Stromal cell of bone marrow (primary cell): ENCODE data around the gene DLG1.
A peak's percentile ranks its signal among the peaks of the same experiment; 100 is the strongest.
"Not testable (repeated sequence)": the region's sequence is repeated elsewhere in the genome, so short reads cannot be mapped to it uniquely, and the experiment has no call there.

Source experiments
- DNase-seq: peaks from one replicate; pipeline ENCODE4 v3.0.0-alpha.2; 2012; ENCODE audit warnings: low read depth

DLG1 gene

DNA sequence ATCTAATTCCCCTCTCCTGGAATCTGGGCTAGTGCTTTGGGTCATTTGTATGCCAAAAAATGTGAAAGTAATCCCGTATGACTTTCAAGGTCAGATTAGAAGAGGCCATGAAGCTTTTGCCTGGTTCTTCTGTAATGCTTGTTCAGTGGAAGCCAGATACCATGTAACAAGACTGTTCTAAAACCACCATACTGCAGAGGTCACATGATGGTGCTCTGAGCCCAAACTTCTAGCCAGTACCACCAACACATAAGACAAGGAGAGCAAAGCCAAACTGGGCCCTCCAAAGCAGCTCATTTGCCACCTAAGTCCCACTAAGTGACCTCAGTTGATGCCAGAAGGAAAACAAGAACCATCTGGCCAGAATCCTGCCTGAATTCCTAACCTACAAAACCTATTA, 204.5 kb downstream of the DLG1 start:
- no peak for DNase-seq

DNA sequence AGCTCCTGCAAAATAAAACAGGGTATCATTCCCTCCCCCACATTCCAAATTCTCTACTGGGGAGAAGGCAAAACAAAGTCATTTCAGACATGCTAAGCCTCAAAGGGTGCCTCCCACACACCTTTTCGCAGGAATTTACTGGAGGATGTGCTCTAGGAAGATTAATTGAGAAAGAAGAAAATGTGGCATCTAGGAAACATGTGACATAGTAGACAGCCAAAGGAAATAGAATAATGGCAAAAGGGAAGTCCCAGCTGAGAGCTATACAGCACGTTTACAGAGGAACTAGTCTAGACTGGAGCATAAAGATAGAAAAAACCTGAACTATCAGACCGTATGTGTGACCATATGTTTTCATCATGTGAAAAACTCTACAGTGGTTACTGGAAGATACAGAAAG, 210.0 kb downstream of the DLG1 start:
- no peak for DNase-seq

DNA sequence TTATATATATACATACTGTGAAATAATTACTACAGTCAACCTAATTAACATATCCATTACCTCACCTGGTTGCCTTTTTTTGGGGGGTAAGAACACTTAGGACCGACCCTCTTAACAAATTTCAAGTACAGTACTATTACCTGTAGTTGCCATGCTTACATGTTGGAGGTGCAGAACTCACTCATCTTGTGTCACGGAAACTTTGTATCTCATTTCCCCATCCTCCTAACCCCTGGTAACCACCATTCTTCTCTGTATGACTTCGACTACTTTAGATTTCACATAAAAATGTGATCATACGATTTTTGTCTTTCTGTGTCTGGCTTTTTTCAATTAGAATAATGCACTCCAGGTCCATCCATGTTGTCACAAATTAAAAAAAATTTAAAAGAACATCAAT, 213.3 kb downstream of the DLG1 start:
- no peak for DNase-seq

DNA sequence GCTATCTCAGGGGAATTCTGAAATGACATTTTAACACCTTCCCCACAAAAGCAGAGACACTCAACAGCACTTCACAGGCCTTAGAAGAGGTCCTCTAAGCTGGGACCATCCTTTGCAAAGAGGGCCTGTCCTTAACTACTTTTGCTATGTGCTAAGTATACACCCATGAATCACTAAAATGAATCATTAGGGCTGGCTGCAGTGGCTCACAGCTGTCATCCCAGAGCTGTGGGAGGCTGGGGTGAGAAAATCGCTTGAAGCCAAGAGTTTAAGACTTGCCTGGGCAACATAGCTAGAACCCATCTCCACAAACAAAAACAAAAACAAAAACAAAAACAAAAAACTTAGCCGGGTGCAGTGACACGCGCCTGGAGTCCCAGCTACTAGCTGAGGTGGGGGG, 214.9 kb downstream of the DLG1 start:
- peak; percentile 83 for DNase-seq

DNA sequence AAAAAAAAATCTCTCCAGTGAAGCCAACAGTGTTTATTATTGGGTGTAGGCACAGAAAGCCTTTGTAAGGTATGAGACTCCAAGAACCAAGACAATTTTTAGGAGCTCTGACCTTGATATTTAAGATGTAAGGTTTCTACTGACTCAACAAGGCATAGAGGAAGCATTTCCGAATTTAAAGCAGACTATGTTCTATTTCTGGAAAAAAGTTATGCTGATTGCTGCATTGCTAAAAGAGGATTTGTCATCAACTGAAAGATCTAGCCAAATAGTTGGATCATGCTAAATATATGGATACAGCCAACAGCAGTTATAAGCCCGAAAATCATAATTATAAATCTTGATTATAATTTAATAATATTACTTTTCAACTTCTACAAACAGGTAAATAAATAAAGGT, 215.5 kb downstream of the DLG1 start:
- peak; percentile 49 for DNase-seq

DNA sequence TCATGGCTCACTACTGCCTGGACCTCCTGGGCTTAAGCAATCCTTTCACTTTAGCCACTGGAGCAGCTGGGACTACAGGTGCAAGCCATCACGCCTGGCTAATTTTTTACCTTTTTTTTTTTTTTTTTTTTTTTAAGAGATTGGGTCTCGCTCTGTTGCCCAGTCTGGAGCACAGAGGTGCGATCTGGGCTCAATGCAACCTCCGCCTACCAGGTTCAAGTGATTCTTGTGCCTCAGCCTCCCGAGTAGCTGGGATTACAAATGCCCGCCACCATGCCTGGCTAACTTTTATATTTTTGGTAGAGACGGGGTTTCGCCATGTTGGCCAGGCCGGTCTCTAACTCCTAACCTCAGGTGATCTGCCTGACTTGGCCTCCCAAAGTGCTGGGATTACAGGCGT, 218.1 kb downstream of the DLG1 start:
- no peak for DNase-seq

DNA sequence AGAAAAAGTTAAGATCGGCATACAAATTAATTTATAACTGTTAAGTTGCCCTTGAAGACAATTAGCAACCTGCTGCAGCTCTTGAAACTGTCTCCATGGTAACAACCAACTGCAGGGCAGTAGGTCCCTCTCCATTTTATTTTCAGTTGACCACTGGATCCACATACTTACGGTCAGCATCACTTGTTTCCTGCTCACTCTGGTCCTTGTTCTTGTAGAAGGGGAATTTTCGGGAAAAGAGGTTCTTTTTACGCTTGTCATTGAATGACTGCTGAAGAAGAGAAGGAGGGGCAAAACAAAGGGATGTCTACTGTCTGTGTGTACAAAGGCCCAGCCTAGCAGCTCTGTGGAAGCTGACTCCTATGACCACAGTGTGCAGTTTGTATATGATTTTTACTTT, 222.0 kb downstream of the DLG1 start:
- DNase-seq = no peak

DNA sequence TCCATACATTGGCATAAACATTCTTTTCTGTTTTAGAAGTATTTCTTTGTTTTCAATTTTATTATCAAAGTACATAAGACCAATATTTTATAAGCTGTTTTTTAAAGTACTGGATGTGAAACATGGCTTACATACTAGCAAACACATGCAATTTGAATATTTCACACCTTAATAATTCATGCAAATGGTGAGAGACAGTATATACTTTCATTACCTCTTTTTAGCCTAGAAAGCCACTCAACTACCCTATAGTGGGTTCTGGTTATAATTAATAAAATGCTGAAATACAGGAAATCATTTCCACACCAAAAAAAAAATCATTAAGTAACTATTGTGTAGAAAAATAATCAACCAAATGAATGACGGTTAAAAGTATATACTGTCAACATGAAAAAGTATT, 230.3 kb downstream of the DLG1 start:
- DNase-seq = no peak

DNA sequence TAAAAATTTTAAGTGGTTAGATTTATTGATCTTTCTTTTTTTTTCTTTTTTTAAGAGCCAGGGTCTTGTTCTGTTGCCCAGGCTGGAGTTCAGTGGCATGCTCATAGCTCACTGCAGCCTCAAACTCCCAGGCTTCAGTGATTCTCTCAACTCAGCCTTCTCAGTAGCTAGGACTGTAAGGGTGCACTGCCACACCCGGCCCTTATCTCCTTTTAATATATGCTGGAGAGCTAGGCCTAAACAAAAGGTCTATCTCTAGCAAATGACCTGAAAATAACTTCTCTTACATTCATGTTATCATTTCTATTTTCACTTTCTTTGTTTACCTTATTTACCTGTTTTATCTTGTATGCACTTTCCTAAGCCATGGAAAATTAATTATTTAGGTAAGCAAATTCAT, 233.6 kb downstream of the DLG1 start:
- no peak for DNase-seq

DNA sequence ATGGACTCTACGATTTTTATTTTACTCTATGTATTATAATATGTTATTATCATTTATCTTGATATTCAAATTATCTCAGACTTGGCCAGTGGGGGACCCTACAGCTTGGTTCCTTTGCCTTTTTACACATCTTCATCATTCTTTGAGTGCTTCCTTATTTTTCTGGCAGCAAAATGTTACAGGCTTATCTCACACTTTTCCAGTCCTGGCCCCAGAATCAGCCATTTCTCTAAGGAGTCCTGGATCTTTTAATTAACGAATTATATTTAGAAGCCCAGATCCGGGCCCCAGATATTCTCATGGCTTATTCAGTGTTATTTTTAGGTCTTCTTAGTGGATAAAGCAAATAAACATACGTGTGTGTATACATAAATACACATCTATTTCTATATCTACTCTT, 236.0 kb downstream of the DLG1 start:
- DNase-seq = no peak

DNA sequence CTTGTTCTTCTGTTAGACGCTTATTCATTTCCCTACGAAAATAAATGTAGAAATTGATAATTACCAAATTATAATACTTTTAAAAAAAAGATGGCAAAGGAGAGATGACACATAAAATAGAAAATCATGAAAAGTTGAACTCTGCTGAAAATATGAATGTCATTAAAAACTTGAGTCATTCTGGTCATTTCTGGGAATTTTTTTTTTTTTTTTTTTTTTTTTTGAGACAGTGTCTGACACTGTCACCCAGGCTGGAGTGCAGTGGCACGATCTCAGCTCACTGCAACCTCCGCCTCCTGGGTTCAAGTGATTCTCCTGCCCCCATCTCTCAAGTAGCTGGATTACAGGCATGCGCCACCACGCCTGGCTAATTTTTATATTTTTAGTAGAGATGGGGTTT, 246.8 kb downstream of the DLG1 start:
- not testable (repeated sequence) for DNase-seq

DNA sequence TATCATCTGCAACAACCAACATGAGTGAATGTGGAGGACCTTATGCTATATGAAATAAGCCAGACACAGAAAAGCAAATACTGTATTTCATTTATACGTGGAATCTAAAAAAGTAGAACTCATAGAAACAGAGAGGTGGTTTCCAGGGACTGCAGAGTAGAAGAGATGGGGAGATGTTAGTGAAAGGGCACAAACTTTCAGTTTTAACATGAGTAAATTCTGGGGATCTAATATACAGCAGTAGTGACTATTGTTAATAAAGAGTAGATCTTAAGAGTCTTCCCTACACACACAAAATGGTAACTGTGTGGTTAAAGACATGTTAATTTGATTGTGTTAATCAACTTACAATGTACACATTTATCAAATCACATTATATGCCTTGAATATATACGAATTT, 247.9 kb downstream of the DLG1 start:
- DNase-seq = no peak

DNA sequence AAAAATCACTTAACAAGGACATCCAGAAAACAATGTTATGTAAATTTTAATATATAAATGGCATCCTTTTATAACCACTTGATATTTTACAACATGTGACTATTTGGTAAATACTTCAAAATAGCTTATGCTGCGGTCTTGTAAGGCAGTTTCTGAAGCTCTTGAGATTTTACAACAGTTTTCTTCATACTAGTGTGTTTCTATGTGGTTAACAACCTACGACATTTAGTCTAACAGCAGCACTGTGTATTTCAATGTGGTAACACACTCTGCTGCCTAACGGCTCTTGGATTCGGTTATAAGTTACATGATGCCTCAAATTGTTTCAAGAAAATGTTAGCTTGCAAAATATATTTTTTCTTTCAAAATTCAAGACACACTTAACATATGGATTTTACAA, 255.9 kb downstream of the DLG1 start:
- no peak for DNase-seq

DNA sequence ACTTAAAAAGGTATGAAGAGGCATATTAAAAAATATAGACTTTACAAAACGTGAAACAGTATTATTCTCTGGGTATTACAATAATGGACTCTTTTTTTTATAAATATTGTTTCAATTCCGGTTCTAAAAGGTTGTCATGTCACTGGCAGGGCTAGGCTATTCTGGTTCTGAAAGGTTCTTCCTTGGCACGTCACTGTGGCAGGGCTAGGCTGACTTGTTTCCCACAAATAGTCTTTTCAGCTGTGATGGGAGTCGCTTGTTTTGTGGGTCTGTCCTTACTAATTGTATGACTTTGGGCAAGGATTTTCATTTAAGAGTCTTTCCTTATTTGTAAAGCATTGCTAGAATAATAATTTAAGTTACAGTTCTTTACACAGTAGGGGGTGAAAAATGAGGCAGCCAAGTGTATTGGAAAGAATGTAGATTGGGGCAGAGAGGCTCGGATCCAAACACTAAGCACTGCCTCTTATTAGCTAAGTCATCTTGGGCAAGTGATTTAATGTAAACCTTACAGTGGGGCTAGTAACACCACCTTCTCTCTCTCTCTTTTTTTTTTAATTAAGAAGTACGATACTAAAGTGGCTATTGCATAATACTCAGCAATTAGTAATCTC, 256.4 kb downstream of the DLG1 start:
- DNase-seq = no peak

DNA sequence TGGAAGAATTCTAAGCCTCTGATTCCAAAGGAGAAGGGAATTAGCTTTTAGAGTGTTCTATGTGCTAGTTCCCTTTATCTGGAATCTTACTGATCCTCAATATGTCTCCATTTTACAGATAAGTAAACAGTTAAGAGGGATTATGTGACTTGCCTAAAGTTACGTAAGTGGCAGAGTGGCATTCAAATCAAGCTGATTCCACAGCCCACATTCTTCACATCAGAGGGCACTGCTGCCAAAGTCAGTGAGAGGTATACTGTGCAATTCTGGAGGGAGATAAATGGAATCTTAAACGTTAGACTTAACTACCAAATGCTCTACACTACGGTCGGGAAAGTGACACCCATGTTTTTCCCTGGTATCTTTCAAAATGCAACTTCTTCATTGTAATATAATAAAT, 257.8 kb downstream of the DLG1 start:
- no peak for DNase-seq

DNA sequence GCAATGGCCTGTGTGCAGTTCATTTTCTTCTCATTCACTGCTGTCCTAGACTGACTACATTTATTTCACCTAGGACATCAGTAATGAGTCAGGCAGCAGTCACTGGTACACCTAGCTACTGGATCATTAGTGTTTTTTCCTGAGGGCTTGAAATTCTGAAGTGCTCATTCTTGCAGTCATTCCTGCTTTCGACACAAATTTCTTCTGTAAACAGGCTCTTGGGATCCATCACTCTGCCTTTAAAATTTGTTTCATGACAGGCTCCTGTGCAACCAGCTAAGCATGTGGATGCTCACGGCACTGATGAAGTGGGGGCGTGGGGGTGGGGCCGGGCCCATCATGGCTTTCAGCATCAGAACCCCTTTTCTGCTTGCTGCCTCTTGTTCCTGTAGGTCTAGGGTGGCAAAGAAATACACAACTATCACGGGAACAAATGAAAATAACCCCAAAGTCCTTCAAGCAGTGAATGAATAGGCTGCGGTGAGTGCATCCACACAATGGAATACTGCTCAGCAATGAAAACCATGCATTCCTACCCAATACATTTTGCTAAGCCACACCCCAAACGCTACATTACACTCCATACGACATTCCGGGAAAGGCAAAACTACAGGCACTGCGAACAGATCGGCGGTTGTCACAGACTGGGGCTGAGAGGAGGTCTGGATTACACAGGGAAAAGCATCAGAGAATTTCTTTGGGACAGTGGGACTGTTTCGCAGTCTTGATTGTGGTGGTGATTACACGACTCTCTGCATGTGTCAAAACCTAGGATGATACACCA, 259.5 kb downstream of the DLG1 start:
- no peak for DNase-seq

DNA sequence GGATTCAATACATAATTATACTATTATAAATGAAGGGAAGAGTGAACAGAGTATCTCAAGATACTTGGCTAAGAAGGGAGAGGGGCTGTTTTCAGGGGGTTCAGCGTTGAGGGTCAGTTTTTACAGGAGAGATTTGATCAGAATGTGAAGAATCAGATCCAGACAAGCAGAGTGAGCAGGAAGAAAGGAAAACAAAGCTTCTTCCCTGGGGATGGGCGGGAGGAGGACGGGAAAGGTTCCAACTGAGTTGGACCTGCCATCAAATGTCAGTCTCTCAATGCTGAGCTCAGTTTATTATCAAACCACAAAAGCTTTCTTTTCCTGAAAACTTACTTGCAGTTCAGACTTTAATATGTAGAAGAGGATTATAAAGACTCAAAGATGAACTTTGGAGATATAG, 262.8 kb downstream of the DLG1 start:
- no peak for DNase-seq

DNA sequence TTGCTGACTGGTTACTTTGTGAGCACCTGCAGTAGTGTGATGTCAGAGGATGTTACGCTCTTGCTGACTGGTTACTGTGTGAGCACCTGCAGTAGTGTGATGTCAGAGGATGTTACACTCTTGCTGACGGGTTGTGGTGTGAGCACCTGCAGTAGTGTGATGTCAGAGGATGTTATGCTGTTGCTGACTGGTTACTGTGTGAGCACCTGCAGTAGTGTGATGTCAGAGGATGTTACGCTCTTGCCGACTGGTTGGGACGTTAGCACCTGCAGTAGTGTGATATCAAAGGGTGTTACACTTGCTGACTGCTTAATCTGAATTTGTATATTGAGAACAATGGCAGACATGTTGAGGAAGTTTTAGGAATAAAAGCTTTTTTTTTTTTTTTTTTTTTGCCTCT, 263.6 kb downstream of the DLG1 start:
- DNase-seq = not testable (repeated sequence)

DNA sequence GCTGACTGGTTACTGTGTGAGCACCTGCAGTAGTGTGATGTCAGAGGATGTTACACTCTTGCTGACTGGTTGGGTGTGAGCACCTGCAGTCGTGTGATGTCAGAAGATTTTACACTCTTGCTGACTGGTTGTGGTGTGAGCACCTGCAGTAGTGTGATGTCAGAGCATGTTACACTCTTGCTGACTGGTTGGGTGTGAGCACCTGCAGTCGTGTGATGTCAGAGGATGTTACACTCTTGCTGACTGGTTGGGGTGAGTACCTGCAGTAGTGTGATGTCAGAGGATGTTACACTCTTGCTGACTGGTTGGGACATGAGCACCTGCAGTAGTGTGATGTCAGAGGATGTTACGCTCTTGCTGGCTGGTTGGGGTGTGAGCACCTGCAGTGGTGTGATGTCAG, 264.6 kb downstream of the DLG1 start:
- not testable (repeated sequence) for DNase-seq

DNA sequence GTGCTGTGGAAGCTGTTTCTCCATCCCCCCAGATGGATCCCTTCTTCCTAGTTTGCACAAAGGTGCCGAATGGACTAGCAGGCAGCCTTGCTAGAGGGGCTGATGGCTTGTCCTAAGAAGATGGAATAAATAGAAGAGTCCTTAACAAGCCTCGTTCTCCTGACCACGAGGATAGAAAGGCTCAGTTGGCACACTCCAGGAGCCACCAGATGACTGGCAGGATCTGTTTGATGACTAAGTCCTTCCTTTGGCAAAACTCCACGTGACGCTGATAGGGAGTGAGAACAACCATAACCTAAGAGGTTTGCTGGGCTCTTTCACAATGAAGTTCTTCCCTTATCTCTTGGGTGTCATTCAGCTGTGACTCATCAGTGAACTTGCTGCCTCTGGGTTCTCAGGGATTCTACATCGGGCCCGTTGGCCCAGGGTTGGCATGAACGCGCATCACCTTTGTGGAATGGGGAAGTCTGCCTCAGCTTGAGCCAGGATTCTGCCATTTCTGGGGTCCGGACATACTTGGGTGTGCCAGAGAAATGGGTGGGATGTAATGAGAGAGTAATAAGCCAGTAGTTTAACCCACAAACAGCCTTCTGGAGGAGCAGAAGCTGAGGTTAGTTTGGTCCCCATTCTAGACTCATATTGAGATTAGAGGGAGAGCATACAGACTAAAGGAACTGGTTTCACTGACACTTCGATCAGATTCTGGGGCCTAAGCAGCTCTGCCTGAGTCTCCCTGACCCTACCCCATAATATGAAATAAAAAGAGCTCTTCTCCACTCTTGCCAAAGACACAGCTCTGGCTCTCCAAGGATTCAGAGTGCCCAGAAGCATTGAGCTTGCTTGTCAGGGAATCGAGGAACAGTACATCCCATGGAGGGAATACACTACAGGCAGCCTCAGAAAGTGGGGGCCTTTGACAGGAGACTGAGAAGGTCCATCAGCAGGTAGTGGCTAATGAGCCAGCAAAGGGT, 266.8 kb downstream of the DLG1 start:
- DNase-seq = peak; percentile 97

DNA sequence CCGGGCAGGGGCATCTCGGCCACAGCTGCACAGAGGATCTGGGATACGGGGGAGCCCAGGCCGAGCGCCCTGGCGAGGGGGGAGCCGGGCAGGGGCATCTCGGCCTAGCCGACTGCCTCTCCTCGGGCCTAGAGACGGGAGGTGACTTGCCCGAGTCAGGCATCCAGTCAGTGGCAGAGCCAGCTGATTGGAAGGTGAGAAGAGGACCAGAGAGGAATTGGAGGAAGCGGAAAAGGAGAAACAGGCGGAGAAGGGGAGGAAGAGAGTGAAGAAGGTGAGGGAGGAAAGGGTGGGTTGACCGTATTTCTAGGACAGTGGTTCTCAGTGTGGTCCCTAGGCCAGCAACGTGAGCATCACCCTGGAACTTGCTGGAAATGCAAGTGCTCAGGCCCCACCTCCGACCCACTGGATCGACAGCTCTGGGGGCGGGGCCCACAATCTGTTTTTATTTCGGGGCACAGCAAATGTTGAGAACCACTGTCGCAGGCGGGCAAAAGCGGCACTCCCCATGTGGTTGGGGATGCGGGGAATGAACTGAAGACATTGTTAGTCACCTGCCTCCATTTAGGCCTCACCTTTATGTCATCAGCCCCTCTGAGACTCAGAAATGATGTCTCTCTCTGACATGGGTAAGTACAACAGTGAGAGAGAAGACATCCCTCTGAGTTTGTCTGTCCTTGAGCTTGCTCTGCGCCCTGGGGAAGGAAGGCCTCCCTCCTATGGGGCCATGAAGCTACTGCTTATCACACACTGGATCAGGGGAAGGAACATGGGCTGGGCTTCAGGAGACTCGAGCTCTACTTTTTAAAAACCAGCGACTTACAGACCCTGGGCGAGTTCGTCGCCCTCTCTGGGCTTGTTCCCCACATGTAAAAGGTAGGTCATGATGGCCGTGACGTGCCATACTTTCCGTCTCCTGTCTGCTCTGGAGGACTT, 267.8 kb downstream of the DLG1 start:
- DNase-seq = no peak
